T-cell (primary cell): ENCODE data around the gene TMEM106A. TPM values are rescaled to one million over a fixed set of nuclear protein-coding genes. Genes with fewer than 3 reads are reported as not detected.
"Not testable (repeated sequence)": the region's sequence is repeated elsewhere in the genome, so short reads cannot be mapped to it uniquely, and the experiment has no call there.

Experiments used
- ATAC-seq, 4 experiments: fragments of 200-7000 bp in 3 of 4; fragments of 150-1000 bp in 1 of 4; cut with Tn5 transposase; replicated peaks in 1 of 4; 1 replicate in 3 of 4; 2 replicates in 1 of 4; pipeline ENCODE4 v1.10.0; 2021; ENCODE audit warnings: moderate library complexity in 3 of 4, mild to moderate bottlenecking in 2 of 4, moderate number of reproducible peaks in 1 of 4
- CTCF ChIA-PET, 2 donors: fragments of 300-600 bp; sonication (Branson Sonifier 250); formaldehyde crosslinking; loops; one replicate each; lab custom pipeline; 2022; ENCODE audit warnings: antibody characterized with exemption in 2 of 2; lab: Charles Lee
- POLR2A ChIA-PET, 2 donors: fragments of 300-600 bp; sonication (Branson Sonifier 250); formaldehyde crosslinking; loops; one replicate each; lab custom pipeline; 2022; ENCODE audit warnings: antibody characterized with exemption in 2 of 2; lab: Charles Lee
- DNase-seq, 35 experiments: peaks; one replicate each; pipeline versions ENCODE4 v3.0.0 to v3.0.0-alpha.2; 2013 to 2023
- H3K27ac ChIP-seq: one replicate; pipeline ENCODE4 v1.5.1; 2013; ENCODE audit warnings: low read length
- H3K27me3 ChIP-seq, 2 experiments: replicated peaks in 1 of 2; 1 replicate in 1 of 2; 2 replicates in 1 of 2; pipeline versions ENCODE4 v1.6.1 to v1.7.0; 2013; ENCODE audit warnings: low read length in 1 of 2, mixed read lengths in 1 of 2; ENCODE audit not compliant: control insufficient read depth in 2 of 2, insufficient read depth in 2 of 2; ENCODE audit errors: extremely low read depth in 1 of 2
- H3K36me3 ChIP-seq, 2 donors: 1 replicate in 1 of 2; 2 replicates in 1 of 2; pipeline versions ENCODE4 v1.6.1 to v1.7.0; 2013; ENCODE audit warnings: low read length in 1 of 2; ENCODE audit not compliant: control insufficient read depth in 2 of 2, insufficient read depth in 1 of 2; ENCODE audit errors: extremely low read depth in 1 of 2
- H3K4me1 ChIP-seq, 2 experiments: 1 replicate in 1 of 2; 2 replicates in 1 of 2; pipeline versions ENCODE4 v1.6.1 to v1.7.0; 2013; ENCODE audit warnings: low read length in 2 of 2, mixed read lengths in 1 of 2; ENCODE audit not compliant: insufficient read depth in 2 of 2, control insufficient read depth in 1 of 2; ENCODE audit errors: extremely low read depth in 1 of 2
- H3K4me3 ChIP-seq, 2 donors: 1 replicate in 1 of 2; 2 replicates in 1 of 2; pipeline versions ENCODE4 v1.5.1 to v1.7.0; 2013; ENCODE audit warnings: mild to moderate bottlenecking in 2 of 2, low read length in 1 of 2, moderate library complexity in 1 of 2; ENCODE audit not compliant: control insufficient read depth in 1 of 2; ENCODE audit errors: extremely low read depth in 1 of 2
- H3K9me3 ChIP-seq: 2 replicates; pipeline ENCODE4 v1.7.0; 2013
- H3K27ac Mint-ChIP-seq, 2 donors: one replicate each; pipeline ENCODE4 v1.8.0; 2020 to 2021; ENCODE audit warnings: mild to moderate bottlenecking in 2 of 2, mixed read lengths in 2 of 2
- H3K27me3 Mint-ChIP-seq, 2 donors: one replicate each; pipeline ENCODE4 v1.8.0; 2021 to 2022; ENCODE audit warnings: mixed read lengths in 2 of 2
- H3K36me3 Mint-ChIP-seq: one replicate; pipeline ENCODE4 v1.8.0; 2021; ENCODE audit warnings: mixed read lengths
- H3K4me1 Mint-ChIP-seq, 3 donors: one replicate each; pipeline ENCODE4 v1.8.0; 2020 to 2022; ENCODE audit warnings: mixed read lengths in 3 of 3, mild to moderate bottlenecking in 1 of 3
- H3K4me3 Mint-ChIP-seq, 3 donors: one replicate each; pipeline ENCODE4 v1.8.0; 2020 to 2022; ENCODE audit warnings: mild to moderate bottlenecking in 3 of 3, mixed read lengths in 3 of 3, moderate library complexity in 3 of 3
- H3K9me3 Mint-ChIP-seq, 3 donors: one replicate each; pipeline ENCODE4 v1.8.0; 2020 to 2022; ENCODE audit warnings: mixed read lengths in 3 of 3
- WGBS: methylation state at CpG from one replicate; pipeline ENCODE4 v1.1.5; 2013; ENCODE audit warnings: missing lambda C conversion rate; ENCODE audit not compliant: insufficient coverage; 5-methylcytosine and 5-hydroxymethylcytosine counted together
- total RNA-seq, 35 experiments: library from RNA in 6 of 35; stranded (reverse) in 6 of 35; fragments of 120-200 nt in 1 of 35; gene quantifications; one replicate each; pipeline versions ENCODE4 v1.2.1 to v1.2.4 and lab custom pipeline; 2013 to 2026

The TMEM106A gene, protein sequence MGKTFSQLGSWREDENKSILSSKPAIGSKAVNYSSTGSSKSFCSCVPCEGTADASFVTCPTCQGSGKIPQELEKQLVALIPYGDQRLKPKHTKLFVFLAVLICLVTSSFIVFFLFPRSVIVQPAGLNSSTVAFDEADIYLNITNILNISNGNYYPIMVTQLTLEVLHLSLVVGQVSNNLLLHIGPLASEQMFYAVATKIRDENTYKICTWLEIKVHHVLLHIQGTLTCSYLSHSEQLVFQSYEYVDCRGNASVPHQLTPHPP
- total RNA-seq (10 to 100 TPM in 3 of 5 donors, 1 to 10 TPM in 2; 9.3 to 18.1 (median 10.4) TPM), total RNA-seq (lab: John Stamatoyannopoulos, UW) (6.6 to 25.2 (median 10.8) reads per million in 29 experiments)
- 6.4 TPM for total RNA-seq (2013)

DNA sequence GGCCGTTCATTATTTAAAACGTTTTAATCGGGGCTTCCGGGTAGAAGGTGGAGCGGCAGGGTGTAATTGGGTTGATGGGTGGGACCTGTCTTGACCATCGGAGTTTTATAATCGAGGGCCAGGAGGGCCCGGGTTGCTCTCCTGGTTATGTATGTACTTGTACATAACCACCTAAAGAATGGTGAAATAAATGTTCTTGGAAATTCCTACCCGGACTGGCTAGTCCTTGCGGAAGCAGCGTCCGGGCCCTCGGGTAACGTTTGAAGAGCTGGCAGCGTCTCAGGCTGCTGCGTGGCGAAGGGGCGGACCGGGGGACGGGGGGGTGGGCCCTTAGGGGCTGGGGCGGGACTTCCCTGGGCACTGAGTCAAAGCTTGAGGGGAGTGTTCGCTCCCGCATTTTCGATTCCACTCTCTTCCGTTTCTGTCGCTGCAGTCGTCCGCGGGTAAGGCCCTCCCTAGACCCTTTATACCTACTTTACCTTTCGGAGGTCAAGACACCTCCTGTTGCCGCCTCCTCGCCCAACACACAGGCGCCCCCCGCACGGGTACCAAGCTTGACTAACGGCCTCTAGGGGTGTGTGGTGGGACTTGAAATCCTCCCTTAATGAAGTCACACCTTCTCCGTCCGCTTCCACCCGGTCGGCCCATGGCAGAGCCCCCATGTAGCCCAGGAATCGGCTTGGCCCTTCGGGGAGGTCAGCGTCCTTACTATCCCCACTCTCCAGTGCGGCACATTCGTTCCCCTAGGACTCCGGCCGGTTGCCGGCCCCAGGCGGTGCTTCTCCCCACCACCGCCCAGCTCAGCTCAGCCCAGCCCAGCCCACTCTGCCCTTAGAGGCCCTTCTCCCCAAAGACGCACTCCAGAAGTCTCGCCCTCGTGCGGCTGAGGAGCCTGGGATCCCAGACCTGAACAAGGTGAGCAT is at the start of gene TMEM106A:
Gene TMEM106A (plus strand): TSS at position 396 of the 923 bp plus-strand sequence. CDS start 1,167 bp downstream, outside the sequence.
- peak; percentile 89 to 94 (median 92) for ATAC-seq
- Histone ChIP-seq H3K9me3 (no peaks in the 10 kb centered on the region), H3K36me3 (peaks cover 3 to 30% of the 10 kb centered on the region in 2 donors), H3K4me3 (peak within 1 kb of the TSS; percentile 68 to 80), H3K27ac (peak within 1 kb of the TSS; percentile 84), H3K27me3 (no peaks in the 10 kb centered on the region), H3K4me1 (peaks cover 18 to 22% of the 10 kb centered on the region in 2 experiments)
- Mint-ChIP-seq H3K36me3 (peaks cover 25% of the 10 kb centered on the region), H3K4me1 (peaks cover 29 to 37% (median 34%) of the 10 kb centered on the region in 3 donors), H3K4me3 (peak within 1 kb of the TSS; percentile 97 to 99 (median 98)), H3K27ac (peak within 1 kb of the TSS; percentile 89 to 97), H3K9me3 (no peaks in the 10 kb centered on the region), H3K27me3 (no peaks in the 10 kb centered on the region)
- under 1% methylated on average over 28 of the region's 54 CpGs for WGBS
- peak; percentile 42 to 85 (median 65) for DNase-seq
- CTCF ChIA-PET = interaction anchor here in 1 of 2 donors (0.6 to 2.0 kb wide), 8 partner anchors 13 to 272 kb away, joined by 3 to 10 read pairs (median 4); partner anchors contain the start of genes DHX8 and NBR1
- POLR2A ChIA-PET = interaction anchor here (0.6 to 2.7 kb wide), 7 partner anchors 40 to 214 kb away, joined by 4 to 12 read pairs (median 6); partner anchors contain the start of genes NBR1 (in 1 of the 2) and RPL27 (in 1 of the 2)

DNA sequence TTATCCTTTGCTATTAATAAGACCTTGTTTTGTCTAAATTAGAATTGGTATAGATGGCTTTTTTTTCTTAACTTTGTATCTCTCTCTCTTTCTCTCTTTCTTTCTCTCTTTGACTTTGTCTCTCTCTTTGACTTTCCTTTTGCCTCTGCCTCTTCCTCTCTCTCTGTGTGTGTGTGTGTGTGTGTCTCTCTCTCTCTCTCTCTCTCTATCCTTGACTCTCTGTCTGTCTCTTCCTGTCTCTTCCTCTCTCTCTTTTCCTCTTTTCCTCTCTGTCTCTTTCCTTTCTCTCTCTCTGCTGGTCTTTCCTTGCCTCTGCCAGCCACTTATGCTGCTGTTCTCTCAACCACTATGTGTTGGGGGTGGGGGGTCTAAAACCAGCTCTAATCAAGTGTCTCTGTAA is 45.7 kb upstream of the TMEM106A start:
- H3K4me3 ChIP-seq, H3K4me3 Mint-ChIP-seq, POLR2A ChIA-PET, H3K9me3 Mint-ChIP-seq, H3K27me3 ChIP-seq, H3K27ac ChIP-seq, H3K4me1 Mint-ChIP-seq, ATAC-seq, CTCF ChIA-PET, H3K36me3 Mint-ChIP-seq, DNase-seq, H3K9me3 ChIP-seq, H3K27me3 Mint-ChIP-seq, H3K36me3 ChIP-seq: not testable (repeated sequence)
- peak overlapping the region in 1 of 2 donors; percentile 61 for H3K27ac Mint-ChIP-seq
- peaks cover 3 to 15% of the 10 kb centered on the region in 2 experiments for H3K4me1 ChIP-seq

GRCh38 chr17:43169561-43170139 is 42.0 kb upstream of the TMEM106A start:
- CTCF ChIA-PET = interaction anchor here in 1 of 2 donors (0.5 to 1.0 kb wide), 4 partner anchors 30 to 335 kb away, joined by 3 read pairs; no protein-coding TSS in a partner anchor
- no peak overlapping the region for H3K27ac Mint-ChIP-seq
- WGBS = 0% methylated on average over 27 of the region's 29 CpGs
- DNase-seq = peak in 7 of 35 experiments; percentile 0 to 9 (median 6)
- peaks cover 17 to 38% of the 10 kb centered on the region in 2 experiments for H3K4me1 ChIP-seq
- H3K4me3 Mint-ChIP-seq = no peak overlapping the region
- H3K4me1 Mint-ChIP-seq = peaks cover 21 to 26% (median 23%) of the 10 kb centered on the region in 3 donors
- H3K27me3 ChIP-seq = no peaks in the 10 kb centered on the region
- no peaks in the 10 kb centered on the region for H3K27me3 Mint-ChIP-seq
- H3K9me3 ChIP-seq = no peaks in the 10 kb centered on the region
- H3K36me3 Mint-ChIP-seq = peaks cover 2% of the 10 kb centered on the region
- POLR2A ChIA-PET = interaction anchor here (0.5 to 1.0 kb wide), 6 partner anchors 72 to 1331 kb away, joined by 3 to 5 read pairs (median 4); partner anchors contain the start of gene RPL27 (in 1 of the 2)
- H3K4me3 ChIP-seq = peak overlapping the region; percentile 72 to 87
- H3K27ac ChIP-seq = peak overlapping the region; percentile 99
- H3K36me3 ChIP-seq = peaks cover 0 to 3% of the 10 kb centered on the region in 2 donors
- H3K9me3 Mint-ChIP-seq = no peaks in the 10 kb centered on the region
- peak; percentile 3 to 5 (median 4) for ATAC-seq

- ATAC-seq = peak; percentile 78 to 82 (median 80)
- Mint-ChIP-seq H3K27ac (no peak overlapping the region), H3K9me3 (no peaks in the 10 kb centered on the region), H3K27me3 (no peaks in the 10 kb centered on the region), H3K36me3 (peaks cover 5% of the 10 kb centered on the region), H3K4me3 (no peak overlapping the region), H3K4me1 (peaks cover 23 to 31% (median 28%) of the 10 kb centered on the region in 3 donors)
- ChIA-PET POLR2A (interaction anchor here in 1 of 2 donors (0.6 to 1.0 kb wide), 4 partner anchors 73 to 192 kb away, joined by 3 to 5 read pairs (median 4); partner anchors contain the start of gene RPL27), CTCF (interaction anchor here in 1 of 2 donors (0.7 to 1.0 kb wide), 2 partner anchors 146 to 336 kb away, joined by 3 read pairs; no protein-coding TSS in a partner anchor)
- peaks cover 20 to 42% of the 10 kb centered on the region in 2 experiments for H3K4me1 ChIP-seq
- peak; percentile 65 to 95 (median 88) for DNase-seq
- no peaks in the 10 kb centered on the region for H3K27me3 ChIP-seq
- peak overlapping the region; percentile 72 to 87 for H3K4me3 ChIP-seq
- WGBS = 0% methylated on average over 16 of the region's 27 CpGs
- peaks cover 0 to 3% of the 10 kb centered on the region in 2 donors for H3K36me3 ChIP-seq
- H3K27ac ChIP-seq = peak overlapping the region; percentile 99
- H3K9me3 ChIP-seq = no peaks in the 10 kb centered on the region
These were observed 41.4 kb upstream of the TMEM106A start for GRCh38 chr17:43170140-43170765.

- Mint-ChIP-seq H3K27me3 (no peaks in the 10 kb centered on the region), H3K36me3 (peaks cover 12% of the 10 kb centered on the region), H3K9me3 (no peaks in the 10 kb centered on the region), H3K27ac (no peak within 1 kb of the TSS), H3K4me3 (no peak within 1 kb of the TSS), H3K4me1 (peaks cover 31 to 38% (median 35%) of the 10 kb centered on the region in 3 donors)
- ATAC-seq = peak; percentile 81 to 85 (median 83)
- Histone ChIP-seq H3K36me3 (peaks cover 0 to 9% of the 10 kb centered on the region in 2 donors), H3K27ac (peak within 1 kb of the TSS; percentile 99), H3K27me3 (no peaks in the 10 kb centered on the region), H3K9me3 (no peaks in the 10 kb centered on the region), H3K4me3 (peak within 1 kb of the TSS; percentile 72 to 87), H3K4me1 (peaks cover 27 to 45% of the 10 kb centered on the region in 2 experiments)
- CTCF ChIA-PET = interaction anchor here (0.6 to 1.2 kb wide), 7 partner anchors 17 to 313 kb away, joined by 3 to 7 read pairs (median 3); partner anchors contain the start of genes DHX8 (in 1 of the 2) and TMEM106A (in 1 of the 2)
- peak; percentile 89 to 99 (median 96) for DNase-seq
- under 1% methylated on average over 30 of the region's 41 CpGs for WGBS
- POLR2A ChIA-PET = interaction anchor here in 1 of 2 donors (0.6 to 1.5 kb wide), 7 partner anchors 10 to 196 kb away, joined by 3 to 16 read pairs (median 7); partner anchors contain the start of genes RPL27 and TMEM106A
These were observed 40.7 kb upstream of the TMEM106A start, which contains the start of gene NBR1 for GRCh38 chr17:43170766-43171585. TSS of gene NBR1 (plus strand) at chr17:43171214. CDS start at chr17:43175800, 4,586 bp downstream.
